ENCODE results near the gene ORC1. TPM values are rescaled to one million over a fixed set of nuclear protein-coding genes. Genes with fewer than 3 reads are reported as not detected.

Gene ORC1
- total RNA-seq, 2 experiments from 2014 or later, result 1.1 to 1.3 TPM

GRCh38 chr1:52365071-52365745, 39.0 kb downstream of the ORC1 start:
- Mint-ChIP-seq H3K27ac (peak overlapping the region; percentile 96), H3K9me3 (no peaks in the 10 kb centered on the region), H3K27me3 (no peaks in the 10 kb centered on the region), H3K4me3 (peak overlapping the region; percentile 94), H3K4me1 (ENCODE audit: low read depth) (peaks cover 60% of the 10 kb centered on the region), H3K36me3 (ENCODE audit: low read depth) (peaks cover 43% of the 10 kb centered on the region)
- DNase-seq (peak in 3 of 14 experiments; percentile 58 to 72 (median 59)), ATAC-seq (ENCODE audit: poor library complexity) (no peak)
- Histone ChIP-seq H3K27ac (ENCODE audit: low read depth in 1 of 2, low read length in 2 of 2) (peak overlapping the region; percentile 77 to 89), H3K27me3 (ENCODE audit: control insufficient read depth in 1 of 2, insufficient read depth in 2 of 2, low read length in 2 of 2) (no peaks in the 10 kb centered on the region), H3K4me3 (ENCODE audit: low read length) (peak overlapping the region; percentile 76), H3K9me3 (ENCODE audit: control insufficient read depth in 1 of 2, insufficient read depth in 1 of 2, low read length in 2 of 2) (no peaks in the 10 kb centered on the region), H3K36me3 (ENCODE audit: insufficient read depth, low read length) (peaks cover 34% of the 10 kb centered on the region), H3K4me1 (ENCODE audit: insufficient read depth, low read length) (peaks cover 50% of the 10 kb centered on the region)
- intact Hi-C loops (cut with DNase I, micrococcal nuclease), result loop anchor here (5.0 to 10.0 kb wide), 8 partner anchors 57 to 1687 kb away; partner anchors contain the start of genes BTF3L4 (in 1 of the 2), FAF1 (in 1 of the 2), IFT25 (in 1 of the 2) and LRRC42 (in 1 of the 2)
- TF ChIP-seq CTCF (IDR thresholded peaks at IDR 0.05), result no peak
- ChIA-PET CTCF (interaction anchor here (0.9 to 1.2 kb wide), 2 partner anchors 39 to 188 kb away, joined by 4 to 5 read pairs; partner anchors contain the start of genes ORC1, PRPF38A and TUT4), POLR2A (interaction anchor here (0.7 to 3.0 kb wide), 14 partner anchors 9 to 361 kb away, joined by 3 to 61 read pairs (median 6); partner anchors contain the start of genes KTI12, ORC1, PRPF38A and SHISAL2A)

- H3K36me3 Mint-ChIP-seq (ENCODE audit: low read depth), result peaks cover 52% of the 10 kb centered on the region
- H3K4me3 Mint-ChIP-seq, result peak overlapping the region; percentile 83
- peak overlapping the region; percentile 96 for H3K27ac Mint-ChIP-seq
- H3K4me1 Mint-ChIP-seq (ENCODE audit: low read depth), result peaks cover 57% of the 10 kb centered on the region
- Histone ChIP-seq H3K27me3 (ENCODE audit: control insufficient read depth in 1 of 2, insufficient read depth in 2 of 2, low read length in 2 of 2) (no peaks in the 10 kb centered on the region), H3K9me3 (ENCODE audit: control insufficient read depth in 1 of 2, insufficient read depth in 1 of 2, low read length in 2 of 2) (no peaks in the 10 kb centered on the region), H3K27ac (ENCODE audit: low read depth in 1 of 2, low read length in 2 of 2) (peak overlapping the region; percentile 5 to 18), H3K36me3 (ENCODE audit: insufficient read depth, low read length) (peaks cover 43% of the 10 kb centered on the region), H3K4me1 (ENCODE audit: insufficient read depth, low read length) (peaks cover 50% of the 10 kb centered on the region), H3K4me3 (ENCODE audit: low read length) (peak overlapping the region; percentile 76)
- DNase-seq, result peak in 1 of 14 experiments; percentile 41
- intact Hi-C loops (cut with DNase I, micrococcal nuclease), result loop anchor here in 1 of 2 experiments (10.0 kb wide), 3 partner anchors 220 to 1580 kb away; partner anchors contain the start of genes FAF1, IFT25, LRRC42 and ZFYVE9
- CTCF ChIA-PET, result interaction anchor here (1.2 kb wide), 1 partner anchor 40 kb away, joined by 5 read pairs; the partner anchor contains the start of genes ORC1 and PRPF38A
- TF ChIP-seq CTCF (IDR thresholded peaks at IDR 0.05), result no peak
- H3K9me3 Mint-ChIP-seq, result no peaks in the 10 kb centered on the region
- ATAC-seq (ENCODE audit: poor library complexity), result no peak
- no peaks in the 10 kb centered on the region for H3K27me3 Mint-ChIP-seq
- POLR2A ChIA-PET, result interaction anchor here (1.4 to 3.0 kb wide), 4 partner anchors 40 to 362 kb away, joined by 5 to 61 read pairs (median 6); partner anchors contain the start of genes KTI12, ORC1, PRPF38A and ZYG11B
Measured at GRCh38 chr1:52364235-52364839, 39.9 kb downstream of the ORC1 start.

- Histone ChIP-seq H3K4me1 (ENCODE audit: insufficient read depth, low read length) (peaks cover 30% of the 10 kb centered on the region), H3K9me3 (ENCODE audit: control insufficient read depth in 1 of 2, insufficient read depth in 1 of 2, low read length in 2 of 2) (no peaks in the 10 kb centered on the region), H3K36me3 (ENCODE audit: insufficient read depth, low read length) (peaks cover 81% of the 10 kb centered on the region), H3K4me3 (ENCODE audit: low read length) (no peak overlapping the region), H3K27ac (ENCODE audit: low read depth in 1 of 2, low read length in 2 of 2) (no peak overlapping the region), H3K27me3 (ENCODE audit: control insufficient read depth in 1 of 2, insufficient read depth in 2 of 2, low read length in 2 of 2) (no peaks in the 10 kb centered on the region)
- DNase-seq (no peak), ATAC-seq (ENCODE audit: poor library complexity) (no peak)
- Mint-ChIP-seq H3K27ac (no peak overlapping the region), H3K27me3 (no peaks in the 10 kb centered on the region), H3K9me3 (no peaks in the 10 kb centered on the region), H3K4me1 (ENCODE audit: low read depth) (peaks cover 28% of the 10 kb centered on the region), H3K36me3 (ENCODE audit: low read depth) (peaks cover 89% of the 10 kb centered on the region), H3K4me3 (no peak overlapping the region)
- intact Hi-C loops (cut with DNase I, micrococcal nuclease), result loop anchor here in 1 of 2 experiments (10.0 kb wide), 3 partner anchors 216 to 1584 kb away; partner anchors contain the start of genes FAF1, IFT25, LRRC42 and ZFYVE9
- ChIA-PET POLR2A (no interaction called here), CTCF (no interaction called here)
- no peak for TF ChIP-seq CTCF (IDR thresholded peaks at IDR 0.05)
Measured at GRCh38 chr1:52360595-52360968, 43.6 kb downstream of the ORC1 start.

Measured in CD4-positive, alpha-beta T cell (primary cell).